GM18511 (cell line): ENCODE results near the gene C12orf43.
"Not testable (repeated sequence)": the region's sequence is repeated elsewhere in the genome, so short reads cannot be mapped to it uniquely, and the experiment has no call there.

Experiments
- ATAC-seq: cut with Tn5 transposase; IDR thresholded peaks from one replicate; pipeline ENCODE4 v1.9.1; 2021; ENCODE audit warnings: mild to moderate bottlenecking, moderate library complexity; ENCODE audit not compliant: unreplicated experiment

The C12orf43 gene, protein sequence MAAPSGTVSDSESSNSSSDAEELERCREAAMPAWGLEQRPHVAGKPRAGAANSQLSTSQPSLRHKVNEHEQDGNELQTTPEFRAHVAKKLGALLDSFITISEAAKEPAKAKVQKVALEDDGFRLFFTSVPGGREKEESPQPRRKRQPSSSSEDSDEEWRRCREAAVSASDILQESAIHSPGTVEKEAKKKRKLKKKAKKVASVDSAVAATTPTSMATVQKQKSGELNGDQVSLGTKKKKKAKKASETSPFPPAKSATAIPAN

GRCh38 chr12:121015825-121016766 is at the start of gene C12orf43:
Gene C12orf43 (minus strand): TSS chr12:121016487. CDS start chr12:121016474, 13 bp downstream.
- ATAC-seq: peak; percentile 98

- ATAC-seq: no peak
These were observed 49.1 kb upstream of the C12orf43 start for GRCh38 chr12:121065345-121065744.

DNA sequence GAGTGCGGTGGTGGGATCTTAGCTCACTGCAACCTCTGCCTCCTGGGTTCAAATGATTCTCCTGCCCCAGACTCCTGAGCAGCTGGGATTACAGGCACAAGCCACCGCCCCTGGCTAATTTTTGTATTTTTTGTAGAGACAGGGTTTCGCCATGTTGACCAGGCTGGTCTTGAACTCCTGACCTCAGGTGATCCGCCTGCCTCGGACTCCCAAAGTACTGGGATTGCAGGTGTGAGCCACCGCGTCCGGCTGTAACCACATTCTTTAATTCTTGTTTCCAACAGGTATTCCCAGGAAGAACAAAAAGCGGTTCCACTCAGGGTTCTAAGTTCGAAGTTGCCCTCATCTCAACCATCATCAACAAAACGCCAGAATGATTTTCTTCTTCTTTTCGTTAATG is 48.3 kb upstream of the C12orf43 start:
- not testable (repeated sequence) for ATAC-seq

- ATAC-seq: no peak
These were observed 47.8 kb upstream of the C12orf43 start for GRCh38 chr12:121064116-121064515.

GRCh38 chr12:121062391-121063045 is 46.2 kb upstream of the C12orf43 start:
- no peak for ATAC-seq

- ATAC-seq: no peak
These were observed 45.5 kb upstream of the C12orf43 start for GRCh38 chr12:121061831-121062230.

DNA sequence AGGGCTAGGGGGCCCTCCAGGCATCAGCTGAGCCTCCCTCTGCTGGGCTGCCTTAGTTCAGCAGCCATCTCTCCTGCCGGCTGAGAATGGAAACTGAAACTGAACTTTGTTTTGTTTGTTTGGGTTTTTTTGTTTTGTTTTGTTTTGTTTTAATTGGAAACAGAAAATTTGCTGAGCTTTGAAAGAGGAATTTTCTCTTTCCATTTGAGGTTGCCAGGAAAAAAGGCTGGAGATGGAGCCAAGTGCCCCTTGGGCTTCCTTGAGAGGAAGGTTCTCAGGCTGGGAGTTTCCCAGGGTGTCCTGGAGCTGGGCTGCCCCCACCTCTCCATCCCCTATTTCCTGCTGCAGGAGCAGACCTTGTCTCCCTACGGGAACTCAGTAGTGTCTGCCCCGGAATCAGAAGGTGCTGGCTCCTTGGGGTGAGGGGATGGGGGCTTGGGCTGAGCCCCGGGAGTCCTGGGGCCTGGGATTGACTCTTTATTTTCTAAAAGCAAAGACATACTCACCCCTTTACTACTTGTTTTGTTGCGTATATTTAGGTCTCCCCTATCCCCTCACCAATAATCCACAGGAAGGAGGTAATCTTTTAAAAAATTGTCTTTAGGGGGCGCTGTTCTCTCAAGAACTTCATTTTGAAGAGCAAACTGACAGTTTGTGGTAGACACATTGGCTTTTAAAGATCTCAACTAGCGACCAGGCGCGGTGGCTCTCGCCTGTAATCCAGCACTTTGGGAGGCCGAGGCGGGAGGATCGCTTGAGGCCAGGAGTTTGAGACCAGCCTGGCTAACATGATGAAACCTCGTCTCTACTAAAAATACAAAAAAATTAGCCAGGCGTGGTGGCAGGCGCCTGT is 44.1 kb upstream of the C12orf43 start:
- peak; percentile 88 for ATAC-seq

DNA sequence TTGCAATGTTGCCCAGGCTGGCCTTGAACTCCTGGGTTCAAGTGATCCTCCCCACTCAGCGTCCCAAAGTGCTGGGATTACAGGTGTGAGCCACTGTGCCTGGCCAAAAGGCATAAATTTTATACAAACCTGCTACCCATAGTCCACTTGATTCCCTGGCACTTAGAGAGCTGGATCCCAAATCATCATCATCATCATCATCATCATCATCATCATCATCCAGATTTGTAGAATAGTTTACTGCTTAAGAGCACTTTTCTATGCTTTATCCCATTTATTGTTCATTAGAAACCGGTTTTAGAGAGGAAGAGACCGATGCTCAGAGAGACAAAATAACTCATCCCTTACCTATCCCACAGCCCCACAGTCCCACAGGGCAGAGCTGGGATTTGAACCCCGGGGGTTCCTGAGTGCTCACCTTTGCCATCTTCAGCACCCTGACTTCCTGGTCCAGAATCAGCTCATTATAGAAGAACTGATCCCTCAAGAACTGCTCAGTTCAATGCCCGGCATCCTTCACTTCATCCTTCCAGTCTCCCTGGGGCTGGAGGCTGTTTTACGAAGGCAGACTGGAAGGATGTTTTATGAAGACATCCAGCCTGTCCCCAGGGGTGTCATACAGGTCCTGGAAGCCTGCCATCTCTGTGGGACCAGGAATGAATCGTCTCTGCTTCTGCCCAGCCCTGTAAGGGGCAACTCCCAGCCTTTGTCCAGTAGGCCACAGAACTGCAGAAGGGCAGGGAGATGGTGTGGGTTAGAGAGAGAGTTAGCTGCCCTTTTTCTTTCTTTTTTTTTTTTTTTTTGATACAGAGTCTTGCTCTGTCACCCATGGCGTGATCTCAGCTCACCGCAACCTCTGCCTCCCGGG is 43.0 kb upstream of the C12orf43 start:
- ATAC-seq: peak; percentile 6

- ATAC-seq: no peak
These were observed 41.5 kb upstream of the C12orf43 start for GRCh38 chr12:121057794-121058193.

DNA sequence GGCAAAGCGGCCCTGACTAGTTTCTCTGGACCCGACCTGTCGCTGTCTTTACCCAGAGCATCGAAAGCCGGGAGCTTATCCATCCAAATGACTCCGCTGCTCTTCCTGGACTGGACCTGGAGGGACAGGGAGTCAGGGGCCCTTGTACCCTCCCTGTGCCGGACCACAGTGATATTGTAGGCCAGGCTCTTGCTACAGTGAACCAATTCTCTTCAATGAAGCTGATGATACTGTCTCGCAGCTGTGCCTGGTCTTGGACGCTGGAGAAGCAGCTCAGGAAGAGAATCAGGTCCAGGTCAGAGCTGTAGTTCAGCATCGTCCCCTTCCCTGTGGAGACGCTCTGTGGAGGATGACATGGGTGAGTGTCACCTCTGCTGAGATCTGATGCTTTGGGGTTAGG is 37.4 kb upstream of the C12orf43 start:
- ATAC-seq: no peak

DNA sequence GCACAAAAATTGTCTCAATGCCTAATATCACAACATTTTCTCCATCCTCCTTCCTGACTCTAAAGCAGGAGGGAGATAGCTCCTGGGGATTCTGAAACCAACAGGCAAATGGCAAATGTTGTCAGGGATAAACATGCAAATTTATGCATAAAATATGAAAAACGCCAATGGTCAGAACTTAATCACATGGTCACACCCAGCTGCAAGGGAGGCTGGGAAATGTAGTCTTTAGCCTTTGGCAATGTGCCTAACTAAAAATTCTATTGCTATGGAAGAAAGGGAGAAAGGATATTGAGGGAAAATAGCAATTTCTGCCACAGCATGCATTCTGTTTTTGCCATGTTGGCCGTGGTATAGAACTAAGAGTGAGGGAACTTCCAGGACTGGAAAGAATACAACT is 34.4 kb upstream of the C12orf43 start:
- ATAC-seq: no peak

DNA sequence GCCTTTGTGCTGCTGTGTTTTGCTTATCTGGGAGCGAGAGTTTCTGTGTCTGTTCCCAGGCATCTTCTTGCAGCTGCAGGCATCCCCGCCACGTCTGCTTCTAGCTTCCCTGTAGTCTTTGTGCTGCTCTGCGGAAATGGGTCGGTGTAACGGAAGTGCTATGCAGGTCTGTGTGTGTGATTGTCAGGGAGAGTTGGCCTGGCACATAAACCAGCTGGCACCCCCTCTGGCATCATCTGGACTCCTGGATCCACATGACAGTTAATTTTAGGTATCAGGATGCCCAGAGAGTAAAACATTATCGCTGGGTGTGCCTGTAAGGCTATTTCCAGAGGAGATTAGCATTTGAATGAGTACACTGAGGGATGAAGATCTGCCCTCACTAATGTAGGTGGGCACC is 32.2 kb upstream of the C12orf43 start:
- no peak for ATAC-seq

DNA sequence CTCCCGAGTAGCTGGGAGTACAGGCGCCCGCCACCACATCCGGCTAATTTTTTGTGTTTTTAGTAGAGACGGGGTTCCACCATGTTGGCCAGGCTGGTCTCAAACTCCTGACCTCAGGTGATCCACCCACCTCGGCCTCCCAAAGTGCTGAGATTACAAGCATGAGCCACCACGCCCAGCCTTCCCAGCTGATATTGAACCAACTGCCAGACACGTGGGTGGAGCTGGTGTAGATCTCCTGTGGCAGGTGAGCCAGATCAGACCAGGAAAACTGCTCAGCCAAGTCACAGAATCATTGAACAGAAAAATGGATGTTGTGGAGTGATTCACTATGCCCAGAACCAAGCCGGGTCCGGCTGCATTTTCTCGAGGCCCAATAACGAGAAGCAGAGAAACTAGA is 31.1 kb upstream of the C12orf43 start:
- ATAC-seq: not testable (repeated sequence)

GRCh38 chr12:121043067-121043466 is 26.8 kb upstream of the C12orf43 start:
- ATAC-seq: no peak

DNA sequence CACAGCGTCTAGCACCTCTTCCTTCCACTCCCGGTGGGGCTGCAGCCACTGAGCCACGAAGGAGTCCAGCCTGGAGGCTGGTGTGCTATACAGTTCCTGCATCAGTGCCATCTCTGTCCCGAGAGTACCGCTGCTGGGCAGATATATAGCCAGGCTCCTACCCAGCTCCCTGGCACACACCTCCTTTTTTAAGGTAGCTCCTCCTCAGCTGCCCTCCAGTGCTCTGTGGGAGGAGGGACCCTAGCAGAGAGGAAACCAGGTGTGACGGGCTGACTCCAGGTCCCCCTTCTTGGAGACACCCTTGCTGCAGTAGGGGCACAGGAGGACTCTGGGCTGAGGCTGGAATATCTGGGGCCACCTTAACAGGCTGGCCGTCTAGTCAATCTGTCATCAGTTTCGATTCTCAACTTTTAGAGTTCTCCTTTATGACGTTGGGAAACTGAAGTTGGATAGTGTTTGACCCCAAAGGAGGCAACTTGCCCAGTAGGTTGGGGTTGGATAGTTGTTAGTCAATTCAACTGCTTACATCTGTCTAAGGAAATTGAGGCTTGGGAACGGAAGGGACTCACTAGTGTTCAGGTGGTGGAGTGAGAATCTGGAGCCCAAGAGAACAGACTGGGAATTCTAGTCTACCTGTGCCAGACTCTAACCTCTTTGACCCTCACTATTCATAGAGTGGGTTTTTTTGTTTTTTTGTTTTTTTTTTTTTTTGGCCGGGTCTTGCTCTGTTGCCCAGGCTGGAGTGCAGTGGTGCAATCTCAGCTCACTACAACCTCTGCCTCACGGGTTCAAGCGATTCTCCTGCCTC is 22.8 kb upstream of the C12orf43 start, which contains the start of gene OASL:
OASL (minus strand) TSS at position 386 of the 808 bp plus-strand sequence; CDS start at position 111, 275 bp downstream.
- peak; percentile 80 for ATAC-seq

- ATAC-seq: no peak
These were observed 20.6 kb upstream of the C12orf43 start for GRCh38 chr12:121036810-121037326.

DNA sequence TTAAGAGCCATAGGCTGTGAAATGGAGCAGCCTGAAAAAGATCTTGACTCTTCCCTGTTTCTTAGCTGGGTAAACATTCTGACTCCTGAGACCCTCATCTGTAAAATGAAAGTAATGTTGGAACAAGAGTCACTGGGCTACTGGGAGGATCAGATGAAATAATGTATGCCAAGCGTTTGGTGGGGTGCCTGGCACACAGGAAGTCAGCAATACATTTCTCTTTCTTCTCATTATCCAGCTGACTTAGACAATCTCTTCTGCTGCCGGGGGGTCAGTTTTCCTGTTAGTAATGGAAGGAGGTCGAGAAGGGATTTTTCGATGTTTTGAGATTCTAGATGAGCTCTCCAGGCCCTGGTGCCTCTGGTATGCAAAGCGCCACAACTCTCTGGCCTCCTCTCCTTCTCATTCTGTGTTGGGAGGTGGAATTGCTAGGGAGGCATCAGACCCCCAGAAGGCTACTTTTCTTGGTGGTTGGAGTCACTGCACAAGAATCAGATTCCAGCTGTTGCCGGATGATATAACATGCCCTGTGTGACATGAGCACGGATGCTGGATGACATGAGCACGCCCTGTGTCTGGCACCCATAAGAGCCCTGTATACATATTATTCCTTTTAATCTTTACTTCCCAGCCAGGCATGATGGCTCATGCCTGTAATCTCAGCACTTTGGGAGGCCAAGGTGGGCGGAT is 18.5 kb upstream of the C12orf43 start:
- no peak for ATAC-seq
